Testis (tissue), 2 donors: ENCODE results near the gene CAPZB.

Source experiments
- CTCF ChIP-seq, 3 experiments: fragments of 450-650 bp in 2 of 3; fragments of 200-600 bp in 1 of 3; sonication (generic) in 1 of 3; IDR thresholded peaks; one replicate each; pipeline ENCODE4 v1.5.1; 2016 to 2019; ENCODE audit warnings: antibody characterized with exemption in 3 of 3, mild to moderate bottlenecking in 2 of 3, moderate library complexity in 1 of 3
- POLR2A ChIP-seq: fragments of 450-650 bp; IDR thresholded peaks from one replicate; pipeline ENCODE4 v1.6.1; 2017; ENCODE audit warnings: antibody characterized with exemption, mild to moderate bottlenecking, moderate library complexity

- TF ChIP-seq CTCF (IDR thresholded peaks at IDR 0.05) (no peak), POLR2A (no peak)
Observed at GRCh38 chr1:19354531-19354981, 130.8 kb downstream of the CAPZB start.
